Stimulated activated CD4-positive, alpha-beta T cell treated with anti-CD3 and anti-CD28 coated beads, Interleukin-2, amount 100 ng/mL, for 24 hours (primary cell): ENCODE results near the gene MORN1.
"Not testable (repeated sequence)": the region's sequence is repeated elsewhere in the genome, so short reads cannot be mapped to it uniquely, and the experiment has no call there.

Source experiments
- DNase-seq, 2 donors: peaks; one replicate each; pipeline ENCODE4 v3.0.0-alpha.2; 2020

Gene MORN1

DNA sequence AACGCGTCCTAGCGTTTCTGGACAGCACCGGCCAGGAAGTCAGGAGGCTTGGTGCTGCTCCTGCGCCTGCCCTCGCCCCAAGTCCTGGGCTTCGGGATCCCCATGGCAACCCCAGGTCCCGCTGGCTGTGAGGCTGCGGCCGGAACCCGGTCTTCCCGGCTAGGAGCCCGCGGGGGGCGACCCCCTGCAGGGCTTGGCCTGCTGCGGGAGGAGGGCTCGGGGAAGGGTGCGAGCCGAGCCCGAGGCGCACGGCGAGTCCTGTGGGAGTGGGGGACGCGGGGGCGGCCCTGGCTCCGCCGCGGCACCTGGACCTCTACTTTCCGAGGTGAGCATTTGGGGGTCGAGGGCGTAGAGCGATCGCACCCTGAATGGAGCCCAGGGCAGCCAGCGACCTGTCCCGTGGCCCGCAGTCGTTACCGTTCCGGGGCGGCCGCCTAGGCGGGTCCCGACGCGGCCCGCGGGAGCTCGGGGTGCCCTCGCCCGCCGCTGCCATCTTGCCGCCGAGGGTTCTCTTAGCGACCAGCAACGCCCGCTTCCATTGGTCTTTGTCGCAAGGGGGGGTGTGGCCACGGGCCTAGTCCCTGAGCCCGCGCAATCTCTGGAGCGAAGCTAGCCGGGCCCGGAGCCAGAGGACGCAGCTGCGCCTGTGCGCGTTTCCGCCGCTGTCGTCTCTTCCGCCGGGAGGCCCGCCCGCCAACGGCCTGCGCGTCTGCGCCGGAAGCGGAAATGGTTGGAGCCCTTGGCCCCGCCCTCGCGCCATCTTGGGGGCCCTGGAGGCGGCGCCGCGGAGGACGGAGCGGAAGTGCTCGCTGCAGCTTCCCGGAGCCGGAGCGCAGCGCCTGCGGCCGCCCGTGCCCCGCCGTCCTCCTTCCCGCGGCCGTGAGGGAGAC is at the start of gene MORN1, which contains the start of gene RER1:
Gene MORN1, minus strand, starts transcription at position 514 of the 890 bp plus-strand sequence. Its CDS starts 21 bp downstream, at position 493.
Gene RER1, plus strand, starts transcription at position 801 of the 890 bp plus-strand sequence. CDS start 3,950 bp downstream, outside the sequence.
- peak; percentile 98 for DNase-seq

DNA sequence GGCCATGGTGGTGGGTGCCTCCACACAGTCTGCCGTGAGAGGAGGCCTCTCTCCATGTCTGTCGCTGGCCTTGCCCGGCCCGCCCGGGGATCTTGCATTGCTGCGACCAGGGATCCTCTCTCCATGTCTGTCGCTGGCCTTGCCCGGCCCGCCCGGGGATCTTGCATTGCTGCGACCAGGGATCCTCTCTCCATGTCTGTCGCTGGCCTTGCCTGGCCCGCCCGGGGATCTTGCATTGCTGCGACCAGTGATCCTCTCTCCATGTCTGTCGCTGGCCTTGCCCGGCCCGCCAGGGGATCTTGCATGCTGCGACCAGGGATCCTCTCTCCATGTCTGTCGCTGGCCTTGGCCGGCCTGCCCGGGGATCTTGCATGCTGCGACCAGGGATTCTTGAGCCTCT is 49.0 kb upstream of the MORN1 start:
- not testable (repeated sequence) for DNase-seq

DNA sequence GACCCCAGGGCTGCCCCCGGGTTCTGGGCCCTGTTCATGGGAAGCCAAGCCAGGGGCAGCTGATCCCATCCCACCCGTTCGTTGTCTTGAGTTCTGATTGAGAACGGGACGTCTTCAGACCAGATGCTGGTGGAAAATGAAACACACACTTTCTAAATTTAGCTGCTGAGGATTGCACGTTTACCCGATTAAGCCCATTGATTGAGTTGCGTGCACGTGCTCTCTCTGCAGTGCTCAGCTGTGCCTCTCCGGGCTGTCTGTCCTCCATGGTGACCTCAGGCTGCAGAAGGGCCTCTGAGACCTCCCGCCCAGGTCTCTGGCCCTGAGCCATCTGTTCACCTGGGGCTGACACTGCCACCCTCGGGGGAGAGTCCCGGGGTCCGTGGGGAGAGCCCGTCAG is 48.0 kb upstream of the MORN1 start:
- no peak for DNase-seq

GRCh38 chr1:2438641-2439040 is 47.3 kb upstream of the MORN1 start:
- no peak for DNase-seq

- no peak for DNase-seq
Observed at GRCh38 chr1:2438038-2438437, 46.7 kb upstream of the MORN1 start.

- DNase-seq = no peak
Observed at GRCh38 chr1:2437617-2438016, 46.3 kb upstream of the MORN1 start.

DNA sequence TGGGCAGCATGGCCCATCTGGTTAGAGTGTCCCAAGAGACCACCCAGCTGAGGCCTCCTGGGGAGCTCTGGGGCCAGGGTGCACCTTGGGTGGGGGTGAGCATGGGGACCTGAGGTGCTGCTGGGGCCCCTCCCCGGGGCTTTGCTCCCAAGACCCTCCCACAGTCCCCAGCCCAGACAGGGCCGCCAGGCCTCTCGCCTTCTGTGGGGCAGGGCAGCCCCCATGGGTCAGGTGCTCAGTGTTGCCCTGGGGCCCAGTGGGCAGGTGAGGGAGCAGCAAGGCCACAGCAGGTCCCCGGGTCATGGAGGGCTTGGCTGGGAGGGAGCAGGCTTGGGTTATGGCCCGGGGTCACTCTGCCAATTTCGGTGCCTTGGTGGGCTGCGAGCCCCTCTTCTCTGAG is 45.5 kb upstream of the MORN1 start:
- no peak for DNase-seq

- no peak for DNase-seq
Observed at GRCh38 chr1:2435746-2436355, 44.5 kb upstream of the MORN1 start.

DNA sequence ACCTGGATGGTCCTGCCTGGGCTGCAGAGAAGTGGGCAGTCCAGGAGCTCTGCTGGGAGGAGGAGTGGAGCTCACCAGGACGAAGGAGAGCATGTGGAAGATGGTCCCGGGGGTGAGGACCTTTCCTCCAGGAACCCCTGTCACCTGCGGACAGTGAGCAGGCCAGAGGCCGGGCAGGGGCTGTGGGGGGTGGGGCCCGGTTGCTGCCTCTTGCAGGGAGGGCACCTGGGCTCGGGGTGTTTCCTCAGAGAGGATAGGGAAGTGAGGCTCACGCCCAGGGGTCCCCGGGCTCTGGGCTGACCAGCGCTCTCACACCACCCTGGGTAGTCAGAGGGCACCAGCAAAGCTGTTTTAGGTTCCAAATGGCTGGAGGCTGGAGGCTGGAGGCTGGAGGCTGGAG is 43.7 kb upstream of the MORN1 start:
- DNase-seq = no peak

- DNase-seq = no peak
Observed at GRCh38 chr1:2433936-2434655, 42.7 kb upstream of the MORN1 start.

DNA sequence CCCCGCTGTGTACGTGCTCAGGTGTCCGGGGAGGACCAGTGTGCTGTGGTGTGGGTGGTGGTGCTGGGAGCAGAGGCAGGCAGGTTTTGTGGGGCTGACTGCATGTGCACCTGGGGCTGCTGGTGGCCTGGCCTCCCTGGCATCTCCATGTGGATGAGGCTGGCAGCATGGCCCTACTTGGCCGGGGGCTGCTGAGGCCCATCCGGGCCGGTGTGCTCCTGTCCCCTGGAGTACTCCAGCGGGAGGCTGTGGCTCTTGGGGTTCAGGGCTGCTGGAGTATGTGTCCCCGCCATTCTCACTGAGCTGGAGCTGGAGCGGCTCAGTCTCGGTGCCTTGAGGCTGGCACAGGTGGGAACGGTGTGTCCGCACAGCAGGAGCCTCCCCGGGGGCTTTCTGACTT is 41.8 kb upstream of the MORN1 start:
- DNase-seq = no peak

DNA sequence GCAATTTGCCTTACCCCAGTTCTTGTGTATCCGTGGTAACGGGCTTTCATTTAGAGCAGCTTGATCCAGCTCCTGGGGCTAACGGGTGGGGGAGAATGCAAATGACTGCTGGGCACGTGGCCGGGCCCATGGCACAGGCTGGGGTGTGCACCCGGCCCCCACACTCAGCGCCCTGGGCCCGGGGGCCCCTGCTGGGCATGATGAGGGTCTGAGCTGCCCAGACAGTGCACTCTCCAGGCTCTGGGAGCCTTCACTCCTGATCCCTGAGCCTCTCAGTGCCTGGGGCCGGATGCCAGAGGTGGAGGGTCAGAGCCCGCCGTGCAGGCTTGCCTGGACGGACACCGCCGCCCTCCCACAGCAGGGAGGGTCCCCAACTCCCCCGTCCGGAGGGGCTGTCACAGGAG is 41.1 kb upstream of the MORN1 start:
- no peak for DNase-seq

- DNase-seq = no peak
Observed at GRCh38 chr1:2431518-2431917, 40.2 kb upstream of the MORN1 start.

DNA sequence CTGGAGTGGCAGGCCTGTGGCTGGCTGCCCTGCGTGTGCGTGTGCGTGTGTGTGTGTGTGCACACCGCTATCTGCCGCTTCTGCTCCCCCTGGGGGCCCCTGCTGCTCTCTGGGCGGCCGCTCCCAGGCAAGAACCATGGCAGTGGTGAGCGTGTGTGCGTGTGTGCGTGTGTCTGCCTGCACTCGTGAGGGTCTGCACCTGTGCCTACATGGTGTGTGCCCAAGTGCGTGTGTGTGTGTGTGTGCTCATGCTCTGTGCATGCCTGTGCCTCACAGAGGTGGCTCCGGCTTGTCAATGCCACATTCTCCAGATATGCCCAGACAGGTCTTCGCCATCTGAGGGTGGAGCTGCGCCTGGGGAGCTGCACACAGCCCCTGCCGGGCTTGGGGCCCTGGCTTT is 39.7 kb upstream of the MORN1 start:
- DNase-seq = no peak

DNA sequence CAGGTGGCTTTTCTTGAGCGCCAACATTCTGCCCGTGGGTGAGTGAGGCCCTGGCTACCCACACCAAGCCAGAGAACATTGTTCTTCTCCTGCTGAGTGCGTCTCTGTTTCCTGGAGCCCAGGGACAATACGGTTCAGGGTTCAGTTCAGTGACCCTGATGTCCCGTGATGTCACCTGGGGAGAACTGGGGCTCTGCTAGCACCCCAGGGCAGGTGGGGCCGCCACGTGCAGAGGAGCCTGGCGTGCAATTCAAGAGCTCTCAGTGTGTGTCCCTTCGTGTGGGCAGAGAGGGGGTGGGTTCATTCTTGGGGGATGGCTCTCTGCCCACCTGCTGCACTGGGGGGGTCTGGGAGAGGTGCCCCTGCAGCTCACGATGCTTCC is 39.2 kb upstream of the MORN1 start:
- DNase-seq = no peak

DNA sequence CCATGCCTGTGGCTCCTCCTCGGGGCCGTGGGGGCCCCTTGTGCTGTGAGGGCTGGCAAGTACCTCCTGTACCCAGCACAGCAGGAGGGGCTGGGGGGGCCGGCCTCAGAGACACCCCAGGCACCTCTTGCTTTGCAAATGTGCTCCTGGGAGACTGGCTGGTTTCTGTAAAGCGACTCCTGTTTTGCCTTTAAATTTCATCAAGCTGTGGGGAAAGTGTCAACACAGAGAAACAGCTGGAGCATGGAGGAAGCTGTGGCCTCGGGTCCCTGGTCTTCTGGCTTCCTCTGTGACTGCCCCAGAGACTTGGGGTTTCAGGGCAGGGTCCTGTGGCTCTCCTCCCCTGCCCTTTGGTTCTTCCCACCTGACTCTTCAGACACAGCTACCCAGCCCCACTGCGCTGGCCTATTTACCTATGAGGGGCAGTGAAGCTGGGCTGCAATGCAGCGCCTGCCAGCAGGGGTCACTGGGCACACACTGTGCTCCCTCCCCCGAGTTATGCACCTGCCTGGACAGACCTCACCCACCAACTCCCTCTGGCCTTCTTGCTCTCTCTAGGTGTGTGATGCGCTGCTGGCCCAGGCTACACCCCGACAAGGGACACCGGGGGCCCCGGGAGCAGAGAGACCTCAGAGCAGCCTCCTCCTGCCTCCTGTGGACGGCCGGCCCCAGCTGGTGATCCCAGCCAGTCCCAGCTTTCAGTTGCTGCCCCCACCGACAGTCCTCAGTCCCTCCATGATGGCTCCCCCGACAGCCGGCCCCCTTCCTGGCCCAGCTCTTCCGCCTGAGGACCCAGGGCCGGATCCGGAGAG is 38.6 kb upstream of the MORN1 start:
- peak in 1 of 2 donors; percentile 53 for DNase-seq

GRCh38 chr1:2428490-2428889 is 37.1 kb upstream of the MORN1 start:
- no peak for DNase-seq

DNA sequence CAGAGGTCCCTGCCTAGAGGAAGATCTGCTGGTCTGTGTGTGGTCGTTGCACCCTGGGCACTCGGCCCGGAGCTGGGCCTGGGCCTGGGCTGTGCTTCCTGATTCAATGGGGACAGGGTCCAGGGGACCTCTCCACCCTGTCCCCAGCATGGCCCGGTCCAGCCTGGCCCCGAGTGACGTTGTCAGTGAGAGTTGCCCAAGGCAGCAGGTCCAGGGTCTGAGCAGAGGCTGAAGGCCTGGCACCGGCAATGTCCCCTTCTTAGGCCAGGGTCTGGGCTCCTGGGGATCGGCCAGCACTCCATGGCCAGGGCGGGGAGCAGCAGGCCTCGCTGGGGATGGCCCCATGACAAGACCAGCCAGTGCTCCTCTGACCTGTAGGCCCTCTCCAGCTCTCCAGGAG is 36.6 kb upstream of the MORN1 start:
- DNase-seq = no peak

GRCh38 chr1:2427051-2427450 is 35.7 kb upstream of the MORN1 start:
- DNase-seq = no peak

GRCh38 chr1:2426540-2426939 is 35.2 kb upstream of the MORN1 start:
- no peak for DNase-seq

DNA sequence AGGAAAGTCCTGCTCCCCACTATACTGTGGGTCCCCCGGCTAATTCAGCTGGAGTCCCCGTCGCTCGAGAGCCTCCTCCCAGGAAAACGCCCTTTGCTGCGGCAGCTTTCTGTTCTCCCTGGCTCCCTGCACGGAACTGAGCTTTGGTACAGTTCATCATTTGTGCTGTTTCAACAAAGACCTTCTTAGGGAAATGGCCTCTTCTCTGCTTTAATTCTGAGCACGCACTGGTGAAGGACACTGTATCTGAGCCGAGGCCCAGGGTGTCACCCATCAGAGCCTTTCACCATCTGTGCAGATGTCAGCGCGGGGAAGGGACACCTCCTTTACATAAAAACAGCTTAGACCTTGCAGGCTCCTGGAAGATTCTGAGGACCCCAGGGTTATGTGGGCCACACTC is 34.5 kb upstream of the MORN1 start:
- DNase-seq = no peak

- no peak for DNase-seq
Observed at GRCh38 chr1:2422523-2422922, 31.2 kb upstream of the MORN1 start.

DNA sequence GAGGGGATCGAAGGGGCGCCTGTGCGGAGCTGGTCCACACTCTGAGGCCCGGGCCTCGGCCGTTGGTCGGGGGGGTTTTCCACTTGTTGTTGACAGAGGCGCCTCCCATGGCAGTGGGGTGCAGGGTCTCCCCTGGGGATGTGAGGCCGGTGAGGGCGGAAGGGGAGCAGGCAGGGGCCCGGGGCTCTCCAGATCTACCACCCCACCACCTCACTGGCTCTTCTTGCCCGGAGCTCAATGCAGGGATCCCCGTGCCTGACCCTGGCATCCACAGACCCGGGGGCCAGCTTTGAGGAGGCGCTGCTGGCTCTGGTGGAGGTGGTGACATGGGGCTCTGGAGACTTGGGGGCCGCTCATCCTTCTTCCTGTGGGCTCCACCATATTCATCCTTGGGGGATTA is 28.1 kb upstream of the MORN1 start:
- no peak for DNase-seq
